ENCODE results near the gene MGARP. TPM values are rescaled to one million over a fixed set of nuclear protein-coding genes. Genes with fewer than 3 reads are reported as not detected.
"Not testable (repeated sequence)": the region's sequence is repeated elsewhere in the genome, so short reads cannot be mapped to it uniquely, and the experiment has no call there.

MGARP gene
- total and polyA plus RNA-seq, 3 donors from 2014 or later, result 2.3 to 10.9 (median 3.1) TPM

DNA sequence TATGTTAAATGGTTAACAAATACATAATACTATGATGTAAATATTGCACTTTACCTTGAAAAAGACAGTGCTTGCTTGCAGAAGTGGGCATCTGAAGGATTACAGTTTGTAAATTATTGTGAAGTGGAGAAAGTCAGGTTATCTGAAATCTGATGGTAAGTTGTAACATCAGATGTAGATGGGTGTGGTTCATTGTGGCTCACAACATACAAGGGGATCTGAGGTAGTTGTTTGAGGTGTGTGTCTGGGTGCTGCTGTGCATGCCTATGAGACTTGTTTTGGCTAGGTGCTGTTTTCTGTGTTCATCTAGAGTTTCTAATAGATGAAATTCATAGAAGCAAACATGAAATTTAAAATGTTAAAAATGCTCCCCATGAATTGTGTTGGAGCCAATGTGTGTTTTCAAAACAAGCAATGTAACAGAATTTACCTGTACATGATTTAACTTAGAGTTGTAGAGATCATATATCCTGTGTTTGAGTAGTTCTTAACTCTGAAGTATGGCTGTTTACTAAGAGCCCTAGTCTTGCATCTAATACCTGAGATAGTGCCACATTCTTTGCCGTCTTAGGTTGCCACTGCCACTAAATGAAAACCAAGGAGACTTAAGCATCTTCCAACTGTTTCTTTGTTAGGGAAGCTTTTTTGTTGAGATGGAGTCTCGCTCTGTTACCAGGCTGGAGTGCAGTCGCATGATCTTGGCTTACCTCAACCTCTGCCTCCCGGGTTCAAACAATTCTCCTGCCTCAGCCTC, 34.2 kb upstream of the MGARP start:
- no peak overlapping the region for H3K4me3 ChIP-seq
- H3K4me1 ChIP-seq, result peaks cover 15% of the 10 kb centered on the region
- 91 to 95% methylated on average over 4 of the region's 4 CpGs for WGBS, 2 donors
- H3K36me3 ChIP-seq (ENCODE audit: low read depth, missing control alignments), result no peaks in the 10 kb centered on the region
- intact Hi-C loops (cut with DNase I; ENCODE audit: low total_unique reads), result no loop called here
- H3K9me3 ChIP-seq, result no peaks in the 10 kb centered on the region
- H3K27ac ChIP-seq, result peak overlapping the region; percentile 22 to 65
- H3K27me3 ChIP-seq, result no peaks in the 10 kb centered on the region
- TF ChIP-seq, protein P1, sequence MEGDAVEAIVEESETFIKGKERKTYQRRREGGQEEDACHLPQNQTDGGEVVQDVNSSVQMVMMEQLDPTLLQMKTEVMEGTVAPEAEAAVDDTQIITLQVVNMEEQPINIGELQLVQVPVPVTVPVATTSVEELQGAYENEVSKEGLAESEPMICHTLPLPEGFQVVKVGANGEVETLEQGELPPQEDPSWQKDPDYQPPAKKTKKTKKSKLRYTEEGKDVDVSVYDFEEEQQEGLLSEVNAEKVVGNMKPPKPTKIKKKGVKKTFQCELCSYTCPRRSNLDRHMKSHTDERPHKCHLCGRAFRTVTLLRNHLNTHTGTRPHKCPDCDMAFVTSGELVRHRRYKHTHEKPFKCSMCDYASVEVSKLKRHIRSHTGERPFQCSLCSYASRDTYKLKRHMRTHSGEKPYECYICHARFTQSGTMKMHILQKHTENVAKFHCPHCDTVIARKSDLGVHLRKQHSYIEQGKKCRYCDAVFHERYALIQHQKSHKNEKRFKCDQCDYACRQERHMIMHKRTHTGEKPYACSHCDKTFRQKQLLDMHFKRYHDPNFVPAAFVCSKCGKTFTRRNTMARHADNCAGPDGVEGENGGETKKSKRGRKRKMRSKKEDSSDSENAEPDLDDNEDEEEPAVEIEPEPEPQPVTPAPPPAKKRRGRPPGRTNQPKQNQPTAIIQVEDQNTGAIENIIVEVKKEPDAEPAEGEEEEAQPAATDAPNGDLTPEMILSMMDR (IDR thresholded peaks at IDR 0.05), result no peak
- no peak for TF ChIP-seq POLR2A (IDR thresholded peaks at IDR 0.05)
- DNase-seq, result no peak

DNA sequence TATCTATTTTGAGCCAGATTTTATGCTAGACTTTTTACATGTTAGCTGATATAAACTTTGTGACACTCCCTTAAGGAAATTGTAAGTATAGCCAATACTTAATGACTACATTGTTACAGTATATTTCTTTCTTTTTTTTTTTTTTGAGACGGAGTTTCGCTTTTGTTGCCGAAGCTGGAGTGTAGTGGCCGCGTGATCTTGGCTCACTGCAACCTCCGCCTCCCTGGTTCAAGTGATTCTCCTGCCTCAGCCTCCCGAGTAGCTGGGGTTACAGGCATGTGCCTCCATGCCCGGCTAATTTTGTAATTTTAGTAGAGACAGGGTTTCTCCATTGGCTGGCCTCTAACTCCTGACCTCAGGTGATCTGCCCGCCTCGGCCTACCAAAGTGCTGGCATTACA, 33.4 kb upstream of the MGARP start:
- 64 to 73% methylated on average over 10 of the region's 10 CpGs for WGBS, 2 donors
- H3K9me3 ChIP-seq; H3K4me3 ChIP-seq; H3K27me3 ChIP-seq; intact Hi-C loops (cut with DNase I; ENCODE audit: low total_unique reads); H3K36me3 ChIP-seq (ENCODE audit: low read depth, missing control alignments): not testable (repeated sequence)
- Histone ChIP-seq H3K4me1 (peaks cover 15% of the 10 kb centered on the region), H3K27ac (peak overlapping the region; percentile 52 to 65)
- DNase-seq, result peak; percentile 55

DNA sequence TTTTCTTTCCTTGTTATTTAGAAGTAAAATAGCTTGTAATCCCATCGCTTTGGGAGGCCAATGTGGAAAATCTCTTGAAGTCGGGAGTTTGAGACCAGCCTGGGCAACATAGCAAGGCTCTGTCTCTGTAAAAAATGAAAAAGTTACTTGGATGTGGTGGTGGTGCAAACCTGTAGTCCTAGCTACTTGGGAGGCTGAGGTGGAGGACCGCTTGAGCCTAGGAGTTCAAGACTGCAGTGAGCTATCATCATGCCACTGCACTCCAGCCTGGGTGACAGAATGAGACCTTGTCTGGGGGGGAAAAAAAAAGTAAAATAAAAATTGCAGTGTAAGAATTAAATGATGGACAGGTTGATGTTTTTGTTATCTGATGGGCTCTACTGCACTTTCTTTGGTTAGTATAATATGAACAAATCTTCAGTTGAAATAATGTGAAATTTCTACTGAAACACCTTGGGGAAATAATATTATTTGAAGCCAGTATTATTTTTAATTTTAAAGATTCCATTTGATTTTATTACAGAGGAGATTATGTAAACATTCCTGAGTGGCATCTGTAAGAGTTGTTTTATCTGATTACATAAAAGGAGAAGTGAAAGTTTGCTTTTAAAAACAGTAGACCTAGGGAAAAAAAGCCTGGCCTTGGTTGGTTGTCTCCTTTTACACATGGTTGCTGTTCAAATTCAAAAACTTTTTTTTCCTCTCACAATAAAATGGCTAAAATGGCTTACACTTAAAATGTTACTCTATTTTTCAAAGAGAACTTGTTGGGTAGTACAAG, 32.7 kb upstream of the MGARP start:
- Histone ChIP-seq H3K27ac (peak overlapping the region in 1 of 2 donors; percentile 52), H3K4me1 (peaks cover 15% of the 10 kb centered on the region), H3K4me3 (no peak overlapping the region), H3K27me3 (no peaks in the 10 kb centered on the region), H3K9me3 (no peaks in the 10 kb centered on the region), H3K36me3 (ENCODE audit: low read depth, missing control alignments) (no peaks in the 10 kb centered on the region)
- WGBS, 2 donors, result 84 to 94% methylated on average over 3 of the region's 3 CpGs
- intact Hi-C loops (cut with DNase I; ENCODE audit: low total_unique reads), result no loop called here
- DNase-seq, result no peak
- no peak for TF ChIP-seq POLR2A (IDR thresholded peaks at IDR 0.05)
- TF ChIP-seq, protein P1 (IDR thresholded peaks at IDR 0.05), result no peak

DNA sequence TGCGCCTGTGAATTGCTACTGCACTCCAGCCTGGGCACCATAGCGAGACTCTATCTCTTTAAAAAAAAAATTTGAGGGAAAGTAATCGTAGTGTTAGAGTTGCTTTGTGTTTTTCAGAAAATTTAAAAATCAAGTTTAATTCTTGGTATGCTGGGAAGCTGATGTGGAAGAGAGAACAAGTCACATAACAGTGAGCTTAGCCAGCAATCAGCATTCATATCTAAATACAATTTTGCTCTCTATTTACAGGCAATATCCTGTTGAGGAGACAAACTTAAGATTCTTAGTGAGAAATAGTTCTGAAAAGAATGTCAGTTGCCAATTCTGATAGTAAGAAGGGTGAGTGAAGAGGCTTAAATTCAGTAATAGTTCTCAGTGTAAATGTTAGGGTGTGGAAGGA, 31.9 kb upstream of the MGARP start:
- Histone ChIP-seq H3K4me1 (peaks cover 15% of the 10 kb centered on the region), H3K27ac (no peak overlapping the region), H3K9me3 (no peaks in the 10 kb centered on the region)

DNA sequence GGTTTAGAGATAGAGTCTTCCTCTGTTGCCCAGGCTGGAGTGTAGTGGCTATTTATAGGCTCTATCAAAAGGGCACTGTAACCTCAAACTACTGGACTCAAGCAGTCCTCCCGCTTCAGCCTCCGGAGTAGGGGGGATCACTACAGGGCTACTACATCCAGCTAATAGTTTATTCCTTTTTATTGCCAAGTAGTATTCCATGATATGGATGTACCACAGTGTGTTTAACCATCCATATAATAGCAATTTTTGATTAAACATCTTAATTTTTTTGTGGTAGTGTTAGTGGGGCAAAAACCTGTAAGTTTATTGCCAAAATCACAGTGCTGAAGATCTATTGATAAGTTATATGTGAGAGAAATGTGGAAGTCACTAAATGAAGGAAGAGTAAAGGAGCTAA, 24.9 kb upstream of the MGARP start:
- no peak overlapping the region for H3K27ac ChIP-seq

More for the DNA sequence above, 31.9 kb upstream of the MGARP start:
- H3K36me3 ChIP-seq (ENCODE audit: low read depth, missing control alignments), result no peaks in the 10 kb centered on the region
- intact Hi-C loops (cut with DNase I; ENCODE audit: low total_unique reads), result no loop called here
- H3K27me3 ChIP-seq, result no peaks in the 10 kb centered on the region
- TF ChIP-seq, protein P1 (IDR thresholded peaks at IDR 0.05), result no peak
- TF ChIP-seq POLR2A (IDR thresholded peaks at IDR 0.05), result no peak
- WGBS, 2 donors, result 67 to 77% methylated on average over 3 of the region's 3 CpGs
- no peak overlapping the region for H3K4me3 ChIP-seq
- DNase-seq, result no peak

More for the DNA sequence above, 24.9 kb upstream of the MGARP start:
- no peak for DNase-seq
- TF ChIP-seq POLR2A (IDR thresholded peaks at IDR 0.05), result no peak
- TF ChIP-seq, protein P1 (IDR thresholded peaks at IDR 0.05), result no peak
- intact Hi-C loops (cut with DNase I; ENCODE audit: low total_unique reads), result no loop called here
- Histone ChIP-seq H3K27me3 (no peaks in the 10 kb centered on the region), H3K36me3 (ENCODE audit: low read depth, missing control alignments) (no peaks in the 10 kb centered on the region), H3K9me3 (no peaks in the 10 kb centered on the region), H3K4me1 (peaks cover 12% of the 10 kb centered on the region), H3K4me3 (no peak overlapping the region)
- WGBS, 2 donors, result 91% methylated on average over 2 of the region's 2 CpGs

Measured in testis (tissue), 3 donors.